ENCODE measurements around the gene RHEB. TPM values are rescaled to one million over a fixed set of nuclear protein-coding genes. Genes with fewer than 3 reads are reported as not detected.
"Not testable (repeated sequence)": the region's sequence is repeated elsewhere in the genome, so short reads cannot be mapped to it uniquely, and the experiment has no call there.

The RHEB gene
- total and polyA plus RNA-seq, 2 experiments from 2014 or later = 127 to 157 TPM

DNA sequence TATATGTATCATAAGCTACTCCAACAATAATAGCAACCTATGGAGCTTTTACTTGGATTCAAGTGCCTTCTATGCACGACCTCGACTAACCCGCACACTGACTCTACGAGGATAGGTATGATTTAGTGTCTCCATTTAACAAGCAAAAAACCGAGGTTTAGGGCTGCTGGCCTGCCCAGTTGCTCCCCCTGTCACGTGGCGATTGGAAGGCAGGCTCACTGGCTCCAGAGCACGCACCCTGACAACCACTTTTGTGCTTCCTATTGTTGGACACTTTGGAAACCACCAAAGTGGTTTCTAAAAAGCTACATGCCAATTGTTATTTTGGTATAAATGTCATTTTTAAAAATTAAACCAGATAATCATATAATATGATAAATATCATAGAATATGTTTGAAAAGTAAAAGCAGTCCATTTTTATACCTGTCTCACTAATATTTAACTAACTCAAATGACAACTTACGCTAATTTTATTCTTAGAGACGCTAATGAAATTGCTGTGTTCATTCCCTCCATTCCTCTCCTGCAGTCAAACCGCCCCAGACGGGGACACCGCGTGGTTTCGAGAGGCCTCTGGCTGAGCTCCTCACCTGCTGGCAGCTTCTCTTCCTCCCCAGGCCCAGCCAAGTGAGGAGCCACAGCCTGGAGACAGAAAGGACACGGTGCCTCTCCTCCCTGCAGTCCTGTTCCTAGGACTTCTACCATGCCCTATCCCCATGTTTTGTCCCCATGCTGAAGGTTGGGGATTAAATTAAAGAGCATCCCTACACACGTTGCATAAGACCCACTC lies 22.2 kb upstream of the RHEB start:
- H3K4me3 ChIP-seq = no peak overlapping the region
- no peaks in the 10 kb centered on the region for H3K27me3 ChIP-seq
- peaks cover 10% of the 10 kb centered on the region for H3K4me1 ChIP-seq (ENCODE audit: low read depth)
- no peaks in the 10 kb centered on the region for H3K9me3 ChIP-seq (ENCODE audit: low read depth)
- no peaks in the 10 kb centered on the region for H3K36me3 ChIP-seq
- no peak overlapping the region for H3K27ac ChIP-seq
- TF ChIP-seq, protein P1, sequence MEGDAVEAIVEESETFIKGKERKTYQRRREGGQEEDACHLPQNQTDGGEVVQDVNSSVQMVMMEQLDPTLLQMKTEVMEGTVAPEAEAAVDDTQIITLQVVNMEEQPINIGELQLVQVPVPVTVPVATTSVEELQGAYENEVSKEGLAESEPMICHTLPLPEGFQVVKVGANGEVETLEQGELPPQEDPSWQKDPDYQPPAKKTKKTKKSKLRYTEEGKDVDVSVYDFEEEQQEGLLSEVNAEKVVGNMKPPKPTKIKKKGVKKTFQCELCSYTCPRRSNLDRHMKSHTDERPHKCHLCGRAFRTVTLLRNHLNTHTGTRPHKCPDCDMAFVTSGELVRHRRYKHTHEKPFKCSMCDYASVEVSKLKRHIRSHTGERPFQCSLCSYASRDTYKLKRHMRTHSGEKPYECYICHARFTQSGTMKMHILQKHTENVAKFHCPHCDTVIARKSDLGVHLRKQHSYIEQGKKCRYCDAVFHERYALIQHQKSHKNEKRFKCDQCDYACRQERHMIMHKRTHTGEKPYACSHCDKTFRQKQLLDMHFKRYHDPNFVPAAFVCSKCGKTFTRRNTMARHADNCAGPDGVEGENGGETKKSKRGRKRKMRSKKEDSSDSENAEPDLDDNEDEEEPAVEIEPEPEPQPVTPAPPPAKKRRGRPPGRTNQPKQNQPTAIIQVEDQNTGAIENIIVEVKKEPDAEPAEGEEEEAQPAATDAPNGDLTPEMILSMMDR (IDR thresholded peaks at IDR 0.05; ENCODE audit: low read depth, low read length) = no peak
- no peak for DNase-seq (ENCODE audit: low read depth in 1 of 2, low spot score in 1 of 2)

- H3K36me3 ChIP-seq = no peaks in the 10 kb centered on the region
- no peaks in the 10 kb centered on the region for H3K27me3 ChIP-seq
- H3K4me1 ChIP-seq (ENCODE audit: low read depth) = peaks cover 10% of the 10 kb centered on the region
- H3K9me3 ChIP-seq (ENCODE audit: low read depth) = no peaks in the 10 kb centered on the region
- no peak for DNase-seq (ENCODE audit: low read depth in 1 of 2, low spot score in 1 of 2)
- peak overlapping the region; percentile 84 for H3K27ac ChIP-seq
- H3K4me3 ChIP-seq = no peak overlapping the region
- TF ChIP-seq, protein P1 (IDR thresholded peaks at IDR 0.05; ENCODE audit: low read depth, low read length) = no peak
These were observed 20.5 kb upstream of the RHEB start for GRCh38 chr7:151540146-151540545.

DNA sequence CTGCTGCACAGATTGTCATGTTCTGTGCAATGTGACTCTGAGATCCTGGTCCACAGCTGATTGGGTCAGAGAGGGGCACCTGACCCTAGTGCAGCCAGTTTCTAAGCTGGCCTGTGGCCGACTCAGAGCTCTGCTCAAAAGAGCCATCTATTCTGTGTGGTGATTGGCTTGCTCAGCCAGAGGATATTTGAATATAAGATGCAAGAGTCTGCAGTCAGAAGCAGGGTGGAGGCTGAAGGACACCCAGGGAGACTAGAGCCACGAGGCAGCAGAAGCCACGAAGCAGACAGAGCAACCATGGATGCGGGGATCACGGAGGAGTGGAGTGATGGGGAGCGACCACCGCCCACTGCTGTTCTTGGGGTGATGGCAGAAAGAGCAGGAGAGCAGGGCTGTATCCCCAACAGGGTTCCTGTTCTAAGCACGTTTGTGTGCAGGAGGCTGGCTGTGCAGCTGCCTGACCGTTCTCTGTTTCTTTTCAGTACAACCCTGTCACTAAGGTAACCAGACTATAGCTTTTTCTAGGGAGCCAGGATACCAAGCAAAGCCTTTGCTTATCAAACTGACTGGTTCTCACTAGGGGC lies 19.5 kb upstream of the RHEB start:
- TF ChIP-seq, protein P1 (IDR thresholded peaks at IDR 0.05; ENCODE audit: low read depth, low read length) = no peak
- Histone ChIP-seq H3K4me3 (no peak overlapping the region), H3K27ac (peak overlapping the region; percentile 84), H3K36me3 (no peaks in the 10 kb centered on the region), H3K9me3 (ENCODE audit: low read depth) (no peaks in the 10 kb centered on the region), H3K4me1 (ENCODE audit: low read depth) (peaks cover 10% of the 10 kb centered on the region), H3K27me3 (no peaks in the 10 kb centered on the region)
- DNase-seq (ENCODE audit: low read depth in 1 of 2, low spot score in 1 of 2) = peak; percentile 29 to 87

DNA sequence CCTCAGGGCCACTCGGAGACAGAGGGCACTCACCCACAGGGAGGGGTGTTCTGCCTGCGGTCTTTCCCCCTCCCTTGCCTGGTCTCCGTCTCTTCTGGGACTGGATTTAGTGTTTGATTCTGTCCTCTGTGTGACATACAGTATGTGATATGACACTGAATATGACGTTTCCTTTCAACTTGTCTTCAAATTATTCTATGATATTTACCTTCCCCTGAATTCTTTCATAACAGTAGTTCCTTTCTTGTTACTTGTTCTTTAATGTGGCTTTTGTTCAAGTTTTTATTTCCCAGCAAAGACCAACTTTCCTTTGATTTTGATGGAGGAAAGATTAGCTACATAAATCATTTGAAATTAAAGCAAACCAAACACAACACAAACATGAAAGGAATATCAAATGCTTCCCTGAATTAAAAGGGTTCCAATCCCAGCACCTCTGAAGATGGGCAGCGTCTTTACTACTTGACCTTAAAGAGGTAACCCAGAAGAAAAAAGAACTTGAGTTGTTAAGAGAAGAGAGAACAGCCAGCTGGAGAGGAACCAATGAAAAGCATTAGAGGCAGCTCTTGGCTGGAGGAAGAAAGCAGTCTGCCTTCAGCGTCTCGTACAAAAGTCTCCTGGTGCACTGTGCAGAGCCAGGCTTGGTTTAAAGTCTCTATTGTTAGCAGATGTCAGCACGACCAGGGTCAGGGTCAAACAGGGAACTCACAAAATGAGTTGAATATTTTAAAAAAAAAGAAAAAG lies 18.3 kb upstream of the RHEB start:
- Histone ChIP-seq H3K27ac (peak overlapping the region; percentile 84), H3K9me3 (ENCODE audit: low read depth) (no peaks in the 10 kb centered on the region), H3K4me1 (ENCODE audit: low read depth) (peaks cover 10% of the 10 kb centered on the region), H3K36me3 (no peaks in the 10 kb centered on the region), H3K27me3 (no peaks in the 10 kb centered on the region), H3K4me3 (no peak overlapping the region)
- TF ChIP-seq, protein P1 (IDR thresholded peaks at IDR 0.05; ENCODE audit: low read depth, low read length) = no peak
- peak; percentile 34 to 57 for DNase-seq (ENCODE audit: low read depth in 1 of 2, low spot score in 1 of 2)

DNA sequence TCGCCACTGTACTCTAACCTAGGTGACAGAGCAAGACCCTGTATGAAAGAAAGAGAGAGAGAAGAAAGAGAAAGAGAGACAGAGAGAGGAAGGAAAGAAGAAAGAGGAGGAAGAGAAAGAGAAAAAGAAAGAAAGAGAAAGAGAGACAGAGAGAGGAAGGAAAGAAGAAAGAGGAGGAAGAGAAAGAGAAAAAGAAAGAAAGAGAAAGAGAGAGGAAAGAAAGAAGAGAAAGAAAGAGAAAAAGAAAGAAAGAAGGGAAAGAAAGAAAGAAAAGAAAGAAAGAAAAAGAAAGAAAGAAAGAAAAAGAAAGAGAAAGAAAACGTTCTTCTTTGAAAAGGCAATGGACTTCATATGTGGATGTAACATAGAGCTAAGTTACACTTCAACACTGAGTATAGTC lies 16.5 kb upstream of the RHEB start:
- H3K4me1 ChIP-seq (ENCODE audit: low read depth); H3K4me3 ChIP-seq; H3K9me3 ChIP-seq (ENCODE audit: low read depth); H3K36me3 ChIP-seq; H3K27me3 ChIP-seq; H3K27ac ChIP-seq; DNase-seq (ENCODE audit: low read depth in 1 of 2, low spot score in 1 of 2): not testable (repeated sequence)

- Histone ChIP-seq H3K4me3 (no peak overlapping the region), H3K9me3 (ENCODE audit: low read depth) (no peaks in the 10 kb centered on the region), H3K27me3 (no peaks in the 10 kb centered on the region), H3K36me3 (no peaks in the 10 kb centered on the region), H3K4me1 (ENCODE audit: low read depth) (no peaks in the 10 kb centered on the region), H3K27ac (no peak overlapping the region)
- no peak for DNase-seq (ENCODE audit: low read depth in 1 of 2, low spot score in 1 of 2)
- TF ChIP-seq, protein P1 (IDR thresholded peaks at IDR 0.05; ENCODE audit: low read depth, low read length) = no peak
These were observed 10.1 kb upstream of the RHEB start for GRCh38 chr7:151529842-151530241.
